Stimulated activated CD8-positive, alpha-beta memory T cell treated with anti-CD3 and anti-CD28 coated beads, Interleukin-7, amount 100 ng/mL, for 4 hours (primary cell): Measurements from ENCODE around the gene AKAP11.
"Not testable (repeated sequence)": the region's sequence is repeated elsewhere in the genome, so short reads cannot be mapped to it uniquely, and the experiment has no call there.

Experiments used
- DNase-seq, 2 donors: peaks; one replicate each; pipeline ENCODE4 v3.0.0-alpha.2; 2020; ENCODE audit warnings: low read depth in 2 of 2

Gene AKAP11, protein sequence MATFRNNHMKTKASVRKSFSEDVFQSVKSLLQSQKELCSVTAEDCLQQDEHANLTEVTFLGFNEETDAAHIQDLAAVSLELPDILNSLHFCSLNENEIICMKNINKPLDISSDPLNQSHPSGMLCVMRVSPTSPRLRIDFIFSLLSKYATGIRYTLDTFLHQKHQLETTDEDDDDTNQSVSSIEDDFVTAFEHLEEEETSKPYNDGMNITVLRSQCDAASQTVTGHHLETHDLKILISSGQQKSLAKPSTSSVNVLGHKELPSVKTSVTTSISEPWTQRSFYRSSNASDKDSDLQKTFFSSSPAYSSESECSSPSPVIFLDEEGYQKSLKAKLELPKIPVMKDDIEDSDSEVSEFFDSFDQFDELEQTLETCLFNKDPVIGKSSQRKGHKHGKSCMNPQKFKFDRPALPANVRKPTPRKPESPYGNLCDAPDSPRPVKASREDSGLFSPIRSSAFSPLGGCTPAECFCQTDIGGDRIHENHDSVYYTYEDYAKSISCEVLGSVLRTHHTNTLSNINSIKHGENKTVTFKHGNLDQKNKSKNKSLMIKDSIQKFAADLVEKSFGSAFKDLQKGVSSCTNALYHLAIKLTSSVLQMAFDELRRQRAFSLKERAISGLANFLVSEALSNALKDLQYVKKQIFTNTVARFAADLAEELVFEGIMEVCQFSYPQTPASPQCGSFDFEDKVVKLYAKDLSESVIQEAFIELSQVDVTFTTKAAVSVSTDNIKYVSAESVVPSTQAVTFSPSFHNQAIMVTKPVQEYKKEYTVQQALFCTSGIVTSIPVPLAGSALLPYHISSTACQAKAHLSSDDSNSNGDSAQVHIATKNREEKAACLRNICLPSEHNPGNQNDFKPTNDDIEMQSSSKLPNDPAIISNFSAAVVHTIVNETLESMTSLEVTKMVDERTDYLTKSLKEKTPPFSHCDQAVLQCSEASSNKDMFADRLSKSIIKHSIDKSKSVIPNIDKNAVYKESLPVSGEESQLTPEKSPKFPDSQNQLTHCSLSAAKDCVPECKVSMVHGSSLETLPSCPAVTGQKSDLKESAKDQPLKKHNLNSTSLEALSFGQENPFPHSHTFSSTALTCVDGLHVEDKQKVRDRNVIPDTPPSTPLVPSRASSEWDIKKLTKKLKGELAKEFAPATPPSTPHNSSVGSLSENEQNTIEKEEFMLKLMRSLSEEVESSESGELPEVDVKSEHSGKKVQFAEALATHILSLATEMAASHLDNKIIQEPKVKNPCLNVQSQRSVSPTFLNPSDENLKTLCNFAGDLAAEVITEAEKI (N-terminal part only)

DNA sequence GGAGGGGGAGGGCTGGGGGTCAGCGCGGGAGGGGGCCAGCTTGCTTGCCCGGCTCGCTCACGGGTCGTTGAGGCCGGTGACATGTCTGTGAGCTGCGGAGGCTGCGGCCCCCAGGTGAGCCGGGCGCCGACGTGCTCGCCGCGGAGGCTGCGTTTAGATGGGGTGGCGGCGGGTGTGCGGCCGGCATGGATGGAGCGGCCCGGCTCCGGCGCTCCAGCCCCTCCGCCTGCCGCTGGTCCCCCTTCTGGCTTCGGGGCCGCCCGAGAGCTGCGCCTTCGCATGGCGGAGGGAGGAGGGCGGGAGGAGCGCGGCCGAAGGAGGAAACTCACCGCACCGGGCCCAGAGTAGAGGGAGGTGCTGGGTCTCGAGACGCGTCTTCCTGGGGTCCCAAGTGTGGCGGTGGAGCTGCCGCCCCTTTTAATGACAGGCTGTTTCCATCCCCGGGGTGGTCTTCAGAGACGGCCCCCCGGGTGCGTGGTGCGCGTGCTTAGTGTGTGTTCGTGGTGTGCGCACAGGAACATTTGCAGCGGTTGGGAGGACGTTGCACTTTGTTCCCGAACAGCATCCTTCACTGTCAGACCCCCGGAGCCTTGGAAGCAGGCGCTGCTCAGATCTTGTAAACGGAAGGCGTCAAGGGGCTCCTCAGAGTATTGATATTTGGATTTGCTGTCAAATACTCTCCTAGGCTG is at the start of gene AKAP11:
AKAP11 (plus strand) TSS at position 38 of the 689 bp plus-strand sequence. CDS start 14,197 bp downstream, outside the sequence.
- peak; percentile 17 to 42 for DNase-seq

DNA sequence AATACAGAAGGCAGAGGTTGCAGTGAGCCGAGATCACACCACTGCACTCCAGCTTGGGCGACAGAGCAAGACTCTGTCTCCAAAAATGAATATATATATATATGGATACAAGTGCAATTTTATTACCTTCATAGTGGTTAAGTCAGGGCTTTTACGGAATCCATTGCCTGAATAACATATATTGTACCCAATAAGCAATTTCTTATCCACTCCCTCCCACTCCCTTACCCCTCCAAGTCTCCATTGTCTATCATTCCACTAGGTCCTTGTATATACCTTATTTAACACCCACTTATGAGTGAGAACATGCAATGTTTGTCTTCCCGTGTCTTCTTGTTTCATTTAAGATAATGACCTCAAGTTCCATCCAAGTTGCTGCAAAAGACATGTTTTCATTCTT is 48.3 kb upstream of the AKAP11 start:
- DNase-seq: no peak

DNA sequence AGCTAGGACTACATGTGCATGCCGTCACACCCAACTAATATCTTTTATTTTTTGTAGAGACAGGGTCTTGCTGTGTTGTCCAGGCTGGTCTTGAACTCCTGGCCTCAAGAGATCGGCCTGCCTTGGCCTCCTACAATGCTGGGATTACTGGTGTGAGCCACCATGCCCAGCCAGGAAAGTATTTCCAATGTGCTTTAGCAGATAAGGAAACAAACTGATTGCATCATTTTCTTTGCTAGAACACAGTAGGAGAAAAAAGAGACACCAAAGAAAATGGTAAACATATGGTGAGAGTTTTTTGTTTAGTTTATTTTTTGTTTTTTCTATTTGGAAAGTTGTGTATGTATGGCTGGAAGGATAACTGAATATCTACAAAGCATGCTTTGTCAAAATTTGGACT is 46.9 kb upstream of the AKAP11 start:
- DNase-seq: no peak

DNA sequence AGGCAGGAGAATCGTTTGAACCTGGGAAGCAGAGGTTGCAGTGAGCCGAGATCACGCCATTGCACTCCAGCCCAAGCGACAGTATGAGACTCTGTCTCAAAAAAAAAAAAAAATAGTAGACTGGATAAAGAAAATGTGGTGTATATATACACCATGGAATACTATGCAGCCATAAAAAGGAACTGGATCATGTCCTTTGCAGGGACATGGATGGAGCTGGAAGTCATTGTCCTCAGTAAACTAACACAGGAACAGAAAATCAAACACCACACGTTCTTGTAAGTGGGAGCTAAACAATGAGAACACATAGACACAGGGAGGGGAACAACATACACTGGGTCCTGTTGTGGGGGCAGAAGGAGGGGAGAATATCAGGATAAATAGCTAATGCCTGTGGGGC is 45.2 kb upstream of the AKAP11 start:
- DNase-seq: not testable (repeated sequence)

DNA sequence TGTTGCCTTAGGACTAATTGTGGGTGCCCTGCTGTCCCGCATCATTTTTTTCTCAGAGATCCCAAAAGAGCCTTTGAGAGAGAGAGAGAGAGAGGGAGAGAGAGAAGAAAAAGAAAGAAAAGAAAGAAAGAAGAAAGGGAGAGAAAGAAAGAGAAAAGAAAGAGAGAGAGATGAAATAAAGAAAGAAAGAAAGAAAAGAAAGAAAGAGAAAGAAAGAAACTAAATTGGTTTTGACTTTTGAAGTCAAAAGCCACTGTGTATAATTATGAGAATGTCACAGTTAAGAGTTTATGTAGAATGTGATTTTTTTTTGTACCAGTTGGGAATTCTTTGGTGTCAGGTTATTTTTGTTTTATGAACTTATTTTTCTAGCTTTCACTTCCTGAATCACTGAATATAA is 43.4 kb upstream of the AKAP11 start:
- DNase-seq: no peak

DNA sequence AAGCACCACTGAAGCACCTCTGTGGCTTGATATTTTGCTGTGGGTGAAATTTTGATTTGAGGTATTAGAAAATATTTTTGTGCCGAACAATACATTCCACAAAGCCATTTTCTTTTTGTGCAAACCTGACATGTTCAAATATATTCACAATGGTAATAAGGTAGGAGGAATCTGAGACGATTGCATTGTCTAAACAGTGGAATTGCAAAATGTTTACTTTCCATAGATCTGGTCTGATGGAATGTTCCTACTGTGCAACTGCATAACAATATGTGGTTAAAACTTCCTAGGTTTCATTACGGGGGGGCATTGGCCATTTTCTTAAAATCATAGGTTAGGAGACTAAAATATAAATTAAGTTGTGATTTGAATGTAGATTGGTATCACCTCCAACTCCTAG is 42.7 kb upstream of the AKAP11 start:
- no peak for DNase-seq

DNA sequence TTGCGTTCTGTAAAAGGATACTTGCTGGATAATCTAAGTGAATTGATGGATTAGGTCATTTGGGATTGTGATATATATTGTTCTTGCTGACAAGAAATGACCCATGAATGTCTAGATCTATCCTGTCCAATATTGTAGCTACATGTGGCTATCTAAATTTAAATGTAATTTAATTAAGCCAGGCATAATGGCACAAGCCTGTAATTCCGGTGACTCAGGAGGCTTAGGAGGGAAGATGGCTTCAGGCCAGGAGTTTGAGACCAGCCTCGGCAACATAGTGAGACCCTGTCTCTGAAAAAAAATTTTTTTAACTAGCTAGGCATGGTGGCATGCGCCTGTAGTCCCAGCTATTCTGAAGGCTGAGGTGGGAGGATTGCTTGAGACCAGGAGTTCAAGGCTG is 39.3 kb upstream of the AKAP11 start:
- DNase-seq: no peak

DNA sequence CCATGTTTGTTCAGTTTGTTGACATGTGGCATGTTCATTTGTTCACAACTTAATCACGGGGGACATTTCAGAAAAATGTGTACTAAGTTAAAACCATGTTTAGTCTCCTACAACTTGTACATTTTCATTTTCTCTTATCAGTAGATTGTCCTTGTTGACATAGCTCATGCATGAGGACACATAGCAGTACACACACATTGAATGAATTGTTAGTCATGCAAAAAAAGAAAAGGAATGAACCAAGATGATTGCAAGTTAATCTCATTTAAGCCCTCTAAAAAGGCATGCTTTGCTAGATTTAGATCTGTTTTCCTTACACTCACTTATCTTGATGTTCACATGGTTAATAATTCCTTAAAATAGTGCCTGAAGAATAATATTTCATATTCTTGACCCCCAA is 38.2 kb upstream of the AKAP11 start:
- DNase-seq: no peak

DNA sequence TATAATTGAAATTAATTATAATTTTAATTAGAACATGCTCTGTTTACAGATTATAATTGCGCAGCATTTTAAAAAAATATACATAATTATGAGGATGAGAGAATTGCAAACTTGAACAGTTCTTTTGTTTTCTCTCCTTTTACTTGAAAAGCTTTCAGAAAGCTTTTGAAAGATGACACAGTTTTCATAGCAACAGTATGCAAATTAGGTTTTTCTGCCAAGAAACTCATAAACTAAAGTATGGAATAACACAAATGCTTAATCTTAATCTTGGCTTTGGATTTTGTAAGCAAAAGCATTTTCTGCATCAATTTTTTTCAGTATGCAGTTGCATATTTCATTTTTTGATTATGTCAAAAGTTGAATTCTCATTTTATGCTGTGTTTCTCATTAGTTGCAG is 32.8 kb upstream of the AKAP11 start:
- no peak for DNase-seq

DNA sequence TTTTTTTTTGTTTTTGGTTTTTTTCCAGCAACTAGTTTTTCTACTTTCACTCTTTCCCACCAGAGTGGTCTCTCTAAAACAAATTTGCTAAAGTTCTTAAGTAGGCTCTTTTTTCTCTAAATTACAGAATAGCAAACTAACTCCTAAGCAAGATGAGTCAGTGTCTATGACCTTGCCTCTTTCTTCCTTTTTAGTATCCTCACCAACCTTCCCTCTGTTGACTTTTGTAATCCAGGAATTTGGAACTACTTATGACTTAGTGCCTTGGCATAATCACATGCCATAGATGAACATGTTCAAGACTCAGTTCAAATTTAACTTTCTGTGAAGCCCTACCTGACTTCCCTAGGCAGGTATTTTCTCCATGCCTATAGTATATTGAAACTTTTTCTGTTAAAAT is 32.3 kb upstream of the AKAP11 start:
- no peak for DNase-seq

DNA sequence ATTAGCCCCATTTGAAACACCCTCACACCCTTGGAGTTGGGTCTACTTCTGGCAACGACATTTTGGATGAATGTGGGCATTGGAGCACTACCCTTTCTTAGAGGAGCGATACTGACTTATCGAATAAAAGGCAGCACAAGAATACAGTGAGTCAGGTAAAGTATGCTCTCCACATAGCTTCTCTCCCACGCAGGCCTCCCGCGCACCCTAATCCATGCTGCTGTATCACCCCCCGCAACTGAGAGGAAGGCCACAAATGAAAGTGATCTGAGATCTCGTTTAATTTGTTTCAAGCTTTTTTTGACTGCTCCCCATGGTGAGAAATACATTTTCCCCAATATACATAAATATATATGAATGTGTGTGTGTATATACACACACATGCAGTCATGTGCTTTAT is 25.4 kb upstream of the AKAP11 start:
- no peak for DNase-seq

DNA sequence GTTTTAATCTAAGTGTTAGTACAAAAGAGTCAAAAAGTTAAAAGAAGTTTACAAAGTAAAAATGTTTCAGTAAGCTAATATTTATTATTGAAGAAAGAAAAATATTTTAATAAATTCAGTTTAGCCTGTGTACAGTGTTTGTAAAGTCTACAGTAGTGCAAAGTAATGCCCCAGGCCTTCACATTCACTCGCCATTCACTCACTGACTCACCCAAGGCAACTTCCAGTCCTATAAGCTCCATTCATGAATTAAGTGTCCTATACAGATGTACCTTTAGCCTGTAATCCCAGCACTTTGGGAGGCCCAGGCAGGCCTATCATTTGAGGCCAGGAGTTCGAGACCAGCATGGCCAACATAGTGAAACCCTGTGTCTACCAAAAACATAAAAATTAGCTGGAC is 24.1 kb upstream of the AKAP11 start:
- DNase-seq: no peak

DNA sequence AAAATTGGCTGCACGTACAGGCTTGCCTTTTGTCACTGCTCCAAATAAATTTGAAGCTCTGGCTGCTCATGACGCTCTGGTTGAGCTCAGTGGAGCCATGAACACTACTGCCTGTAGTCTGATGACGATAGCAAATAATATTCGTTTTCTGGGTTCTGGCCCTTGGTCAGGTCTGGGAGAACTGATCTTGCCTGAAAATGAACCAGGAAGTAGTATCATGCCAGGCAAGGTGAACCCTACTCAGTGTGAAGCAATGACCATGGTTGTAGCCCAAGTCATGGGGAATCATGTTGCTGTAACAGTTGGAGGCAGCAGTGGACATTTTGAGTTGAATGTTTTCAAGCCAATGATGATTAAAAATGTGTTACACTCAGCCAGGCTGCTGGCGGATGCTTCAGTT is 16.1 kb upstream of the AKAP11 start:
- no peak for DNase-seq

DNA sequence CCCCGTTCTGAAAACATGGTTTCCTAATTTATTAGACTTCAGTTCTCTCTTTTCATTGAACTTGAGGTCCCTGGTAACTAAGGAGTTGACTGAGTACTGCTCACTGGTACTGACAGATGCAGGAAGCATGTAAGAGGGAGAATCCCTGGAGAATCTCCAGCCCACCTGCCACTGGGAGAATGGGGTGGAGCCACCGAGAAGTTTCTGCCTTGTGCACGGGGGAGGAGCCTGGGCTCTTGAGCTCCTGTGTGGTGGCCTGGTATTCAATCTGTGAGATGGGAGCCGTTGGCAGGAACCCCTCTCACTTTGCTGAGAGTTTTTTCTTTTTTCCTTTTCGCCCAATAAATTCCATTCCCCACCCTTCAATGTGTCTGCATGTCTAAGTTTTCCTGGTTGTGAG is 13.2 kb upstream of the AKAP11 start:
- DNase-seq: no peak

DNA sequence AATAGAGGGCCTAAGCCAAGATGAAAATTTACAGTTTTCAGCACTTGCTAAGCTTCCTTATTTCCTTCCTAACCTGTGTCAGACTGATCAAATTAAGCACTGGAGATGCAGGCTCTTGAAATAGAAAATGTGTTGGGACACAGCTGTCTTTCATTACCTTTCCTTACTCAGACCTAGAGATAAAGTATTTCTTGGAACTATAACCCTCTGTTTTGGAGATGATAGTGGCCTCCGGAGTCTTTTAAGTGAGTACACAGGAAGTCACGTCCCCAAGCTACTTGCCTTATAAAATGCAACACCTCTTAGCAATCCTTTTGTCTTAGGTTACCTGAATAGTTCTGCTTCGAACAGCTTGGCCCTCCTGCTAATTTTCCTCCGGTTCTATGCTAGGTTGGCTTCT is 12.4 kb upstream of the AKAP11 start:
- DNase-seq: no peak

DNA sequence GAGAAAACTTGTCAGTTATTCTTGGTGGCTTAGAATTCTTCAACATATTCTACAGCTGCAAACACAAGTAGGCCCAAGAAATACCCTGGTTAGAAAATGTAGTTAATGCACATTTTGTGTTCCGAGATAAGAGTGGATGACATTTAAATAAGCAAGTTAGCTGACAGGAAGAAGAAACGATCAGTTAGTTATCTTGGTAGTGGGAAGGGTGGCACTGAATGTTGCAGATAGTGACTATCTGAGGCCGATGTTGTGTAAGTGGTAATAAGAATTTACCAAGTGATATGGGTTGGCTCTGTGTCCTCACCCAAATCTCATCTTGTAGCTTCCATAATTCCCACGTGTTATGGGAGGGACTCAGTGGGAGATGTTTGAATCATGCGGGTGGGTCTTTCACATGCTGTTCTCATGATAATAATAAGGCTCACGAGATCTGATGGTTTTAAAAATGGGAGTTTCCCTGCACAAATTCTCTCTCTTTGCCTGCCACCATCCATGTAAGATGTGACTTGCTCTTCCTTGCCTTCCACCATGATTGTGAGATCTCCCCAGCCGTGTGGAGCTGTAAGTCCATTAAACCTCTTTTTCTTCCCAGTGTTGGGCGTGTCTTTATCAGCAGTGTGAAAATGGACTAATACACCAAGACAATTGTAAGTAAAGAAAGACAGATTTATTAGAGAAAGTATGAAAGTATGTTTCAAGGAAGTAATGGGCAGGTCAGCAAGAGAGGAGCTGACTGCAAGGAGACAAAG is 10.9 kb upstream of the AKAP11 start:
- DNase-seq: no peak

DNA sequence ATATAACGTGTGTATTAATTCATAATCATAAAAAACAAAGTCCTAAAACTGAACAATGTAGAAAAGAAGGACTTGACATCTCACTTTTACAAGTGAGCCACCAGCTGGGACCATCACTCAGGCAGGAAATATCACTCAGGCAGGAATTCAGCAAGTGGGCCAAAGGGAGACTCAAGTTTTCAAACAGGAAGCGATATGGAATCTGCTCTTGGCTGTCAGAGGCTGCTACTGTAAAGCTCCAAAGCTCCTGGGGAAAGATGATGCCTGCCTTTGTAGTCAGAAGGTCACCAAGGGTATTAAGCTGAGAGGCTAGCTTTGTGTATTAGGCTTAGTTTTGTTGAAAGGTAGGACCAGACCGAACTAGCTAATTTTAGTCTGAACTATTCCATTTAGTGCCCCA is 5.5 kb upstream of the AKAP11 start:
- no peak for DNase-seq

DNA sequence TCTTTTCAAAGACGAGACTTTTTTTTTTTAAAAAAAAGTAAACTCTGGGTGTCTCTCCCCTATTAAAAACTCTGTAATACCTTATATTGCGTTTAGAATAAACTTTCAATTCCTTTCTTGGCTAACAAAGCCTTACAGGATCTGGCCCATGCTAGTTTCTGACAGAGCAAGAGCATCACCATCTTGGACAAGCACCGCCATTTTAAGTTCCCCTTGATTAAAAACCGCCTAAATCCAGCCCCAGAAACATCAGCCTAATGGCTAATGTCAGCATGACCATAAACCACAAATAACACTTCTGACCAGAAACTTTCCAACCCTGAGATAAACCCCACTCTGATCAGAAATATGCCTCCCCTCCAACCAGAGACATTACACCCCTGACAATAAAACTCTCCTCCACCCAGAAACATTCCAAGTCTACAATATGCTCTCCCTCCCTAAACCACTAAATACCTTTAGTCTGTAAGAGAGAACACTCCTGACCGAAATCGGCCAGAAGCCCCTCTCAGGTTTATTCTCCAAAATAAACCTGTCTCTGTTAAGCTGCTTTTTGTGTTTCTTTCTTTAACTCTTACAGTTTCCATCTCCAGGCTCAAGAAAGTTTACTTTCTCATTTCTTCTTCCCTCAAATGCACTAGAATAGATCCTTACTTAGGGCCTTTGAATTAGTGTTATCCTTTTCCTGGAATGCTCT is 1.6 kb upstream of the AKAP11 start:
- no peak for DNase-seq

DNA sequence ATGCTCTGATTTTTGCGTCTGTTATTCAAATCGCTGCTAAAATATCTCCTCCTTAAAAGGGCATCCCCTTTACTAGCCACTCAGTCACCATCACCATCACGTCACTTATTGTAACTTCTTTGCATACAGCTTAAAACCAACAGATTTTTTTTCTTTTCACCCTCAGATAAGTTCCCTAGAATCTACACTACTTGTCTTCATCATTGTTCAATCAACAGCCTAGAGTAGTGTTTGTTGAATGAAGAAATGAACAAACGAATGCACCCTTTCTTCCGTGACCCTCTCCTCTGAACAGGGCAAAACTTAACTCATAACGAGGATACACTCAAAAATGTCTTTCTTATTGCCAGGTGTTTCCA is 1.1 kb upstream of the AKAP11 start:
- DNase-seq: no peak
